Left ventricle myocardium inferior (tissue), 1 donor: ENCODE measurements around the gene CYP4F11. TPM values are rescaled to one million over a fixed set of nuclear protein-coding genes. Genes with fewer than 3 reads are reported as not detected.

Experiments
- DNase-seq: peaks from one replicate; pipeline ENCODE4 v3.0.0-alpha.2; 2020
- H3K27ac ChIP-seq: fragments of 200-600 bp; replicated peaks from 2 replicates; pipeline ENCODE4 v1.8.0; 2021
- H3K27me3 ChIP-seq: fragments of 200-600 bp; 2 replicates; pipeline ENCODE4 v1.8.0; 2021; ENCODE audit warnings: low read depth
- H3K36me3 ChIP-seq: fragments of 200-600 bp; 2 replicates; pipeline ENCODE4 v1.8.0; 2021
- H3K4me1 ChIP-seq: fragments of 200-600 bp; 2 replicates; pipeline ENCODE4 v1.8.0; 2021
- H3K4me3 ChIP-seq: fragments of 200-600 bp; 2 replicates; pipeline ENCODE4 v1.8.0; 2021; ENCODE audit warnings: mild to moderate bottlenecking, moderate library complexity
- H3K9me3 ChIP-seq: fragments of 200-600 bp; replicated peaks from 2 replicates; pipeline ENCODE4 v1.8.0; 2021
- intact Hi-C: fragments of 100-400 bp; cut with micrococcal nuclease; formaldehyde crosslinking; loops from one replicate; pipeline ENCODE4 v1.11.0; 2022
- total RNA-seq: library from RNA; stranded (reverse); fragmentation: NEBNext Ultra II Directional; extraction: Animal tissue kit (Norgen Biotek cat#: 25700); gene quantifications from one replicate; pipeline ENCODE4 v1.2.1, GENCODE V29; 2021
- TF ChIP-seq, protein P1 (sequence below): fragments of 200-600 bp; IDR thresholded peaks from 2 replicates; pipeline ENCODE4 v1.8.0; 2021; ENCODE audit warnings: antibody characterized with exemption, mild to moderate bottlenecking, borderline replicate concordance
- donor health status: DM: no; HTN: yes; CAD: no; lungs with severe emphysema.

The CYP4F11 gene
- total RNA-seq, 1 donor from 2014 or later: 0.82 TPM

DNA sequence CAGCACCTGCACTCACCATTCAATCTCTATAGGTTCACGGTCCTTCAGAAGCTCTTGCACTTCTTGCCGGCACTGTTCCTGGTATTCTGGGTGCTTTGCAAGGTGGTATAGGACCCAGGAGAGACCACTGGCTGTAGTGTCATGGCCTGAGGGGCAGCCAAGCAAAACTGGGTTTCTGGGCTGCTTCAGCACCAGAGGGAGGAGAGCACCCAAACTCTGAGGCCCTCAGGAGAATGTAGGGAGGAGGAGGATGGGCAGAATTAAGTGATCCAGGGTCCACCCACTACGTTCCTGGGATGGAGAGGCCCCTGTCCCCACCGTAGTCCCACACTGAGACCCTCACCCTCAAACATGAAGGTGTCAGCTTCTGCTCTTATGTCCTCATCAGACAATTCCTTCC, 12.3 kb downstream of the CYP4F11 start:
- Histone ChIP-seq H3K27ac (no peak overlapping the region), H3K36me3 (no peaks in the 10 kb centered on the region), H3K4me3 (no peak overlapping the region), H3K4me1 (no peaks in the 10 kb centered on the region), H3K9me3 (no peaks in the 10 kb centered on the region), H3K27me3 (peaks cover 34% of the 10 kb centered on the region)
- intact Hi-C loops: no loop called here
- DNase-seq: no peak
- TF ChIP-seq, protein P1, sequence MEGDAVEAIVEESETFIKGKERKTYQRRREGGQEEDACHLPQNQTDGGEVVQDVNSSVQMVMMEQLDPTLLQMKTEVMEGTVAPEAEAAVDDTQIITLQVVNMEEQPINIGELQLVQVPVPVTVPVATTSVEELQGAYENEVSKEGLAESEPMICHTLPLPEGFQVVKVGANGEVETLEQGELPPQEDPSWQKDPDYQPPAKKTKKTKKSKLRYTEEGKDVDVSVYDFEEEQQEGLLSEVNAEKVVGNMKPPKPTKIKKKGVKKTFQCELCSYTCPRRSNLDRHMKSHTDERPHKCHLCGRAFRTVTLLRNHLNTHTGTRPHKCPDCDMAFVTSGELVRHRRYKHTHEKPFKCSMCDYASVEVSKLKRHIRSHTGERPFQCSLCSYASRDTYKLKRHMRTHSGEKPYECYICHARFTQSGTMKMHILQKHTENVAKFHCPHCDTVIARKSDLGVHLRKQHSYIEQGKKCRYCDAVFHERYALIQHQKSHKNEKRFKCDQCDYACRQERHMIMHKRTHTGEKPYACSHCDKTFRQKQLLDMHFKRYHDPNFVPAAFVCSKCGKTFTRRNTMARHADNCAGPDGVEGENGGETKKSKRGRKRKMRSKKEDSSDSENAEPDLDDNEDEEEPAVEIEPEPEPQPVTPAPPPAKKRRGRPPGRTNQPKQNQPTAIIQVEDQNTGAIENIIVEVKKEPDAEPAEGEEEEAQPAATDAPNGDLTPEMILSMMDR: no peak

DNA sequence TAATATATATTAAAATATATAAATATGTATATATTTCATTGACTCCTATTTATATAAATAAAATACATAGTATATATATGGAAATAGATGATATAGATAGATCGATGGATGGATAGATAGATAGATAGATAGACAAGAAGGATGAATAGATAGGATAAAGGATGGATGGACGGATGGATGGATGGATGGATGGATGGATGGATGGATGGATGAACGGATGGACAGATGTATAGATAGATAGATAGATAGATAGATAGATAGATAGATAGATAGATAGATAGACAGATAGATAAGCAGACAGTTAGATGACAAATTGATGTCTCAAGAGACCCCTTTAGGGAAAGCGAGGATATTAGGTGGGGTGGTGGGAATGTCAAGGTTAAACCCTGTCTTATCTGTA, 15.1 kb downstream of the CYP4F11 start:
- TF ChIP-seq, protein P1: no peak

DNA sequence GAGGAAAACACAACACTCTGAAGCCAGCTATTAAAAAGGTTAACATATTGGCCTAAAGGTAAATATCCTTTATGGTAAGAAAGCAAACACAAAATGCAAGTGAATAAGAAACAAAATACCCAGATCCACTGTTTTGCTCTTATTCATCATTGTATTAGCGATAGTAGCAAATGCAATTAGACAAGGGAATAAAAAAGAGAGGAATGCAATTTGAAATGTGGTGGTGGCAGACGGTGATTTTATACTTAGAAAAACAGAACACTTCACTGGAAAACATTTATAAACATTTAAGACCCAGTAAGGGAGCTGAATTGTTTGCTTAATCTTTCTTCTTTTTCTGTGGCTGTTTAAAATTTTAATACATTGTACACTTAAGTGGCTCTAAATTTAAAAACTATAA, 19.2 kb downstream of the CYP4F11 start:
- Histone ChIP-seq H3K4me3 (no peak overlapping the region), H3K36me3 (no peaks in the 10 kb centered on the region), H3K9me3 (peaks cover 17% of the 10 kb centered on the region), H3K27ac (no peak overlapping the region), H3K27me3 (peaks cover 58% of the 10 kb centered on the region), H3K4me1 (no peaks in the 10 kb centered on the region)
- no peak for DNase-seq
- intact Hi-C loops: no loop called here
- TF ChIP-seq, protein P1: no peak

More for the DNA sequence above, 15.1 kb downstream of the CYP4F11 start:
- no peak for DNase-seq
- no peak overlapping the region for H3K27ac ChIP-seq
- H3K4me1 ChIP-seq: no peaks in the 10 kb centered on the region
- intact Hi-C loops: no loop called here
- no peaks in the 10 kb centered on the region for H3K36me3 ChIP-seq
- H3K27me3 ChIP-seq: peaks cover 38% of the 10 kb centered on the region
- H3K4me3 ChIP-seq: no peak overlapping the region
- peaks cover 17% of the 10 kb centered on the region for H3K9me3 ChIP-seq

DNA sequence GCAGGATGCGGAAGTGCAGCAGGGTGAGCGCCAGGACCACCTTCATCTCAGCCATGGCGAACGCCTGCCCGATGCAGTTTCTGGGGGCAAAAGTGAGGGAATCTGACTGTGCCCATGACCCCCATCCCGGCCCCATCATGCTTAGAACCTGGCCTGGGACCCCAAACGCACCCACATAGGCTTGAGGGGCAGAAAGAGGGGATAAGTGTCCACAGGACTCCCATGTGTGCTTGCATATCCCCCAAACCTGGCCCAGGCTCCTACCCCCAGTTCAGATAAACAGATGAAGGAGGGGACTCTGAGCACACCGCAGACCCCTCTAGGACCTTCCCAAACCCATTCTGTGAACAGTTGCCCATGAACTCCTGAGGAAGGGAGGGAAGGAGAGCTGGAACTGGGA, 20.5 kb downstream of the CYP4F11 start:
- TF ChIP-seq, protein P1: no peak
- Histone ChIP-seq H3K27me3 (peaks cover 71% of the 10 kb centered on the region), H3K9me3 (peaks cover 17% of the 10 kb centered on the region), H3K36me3 (no peaks in the 10 kb centered on the region), H3K4me1 (no peaks in the 10 kb centered on the region), H3K27ac (no peak overlapping the region), H3K4me3 (no peak overlapping the region)
- DNase-seq: no peak
- intact Hi-C loops: no loop called here

DNA sequence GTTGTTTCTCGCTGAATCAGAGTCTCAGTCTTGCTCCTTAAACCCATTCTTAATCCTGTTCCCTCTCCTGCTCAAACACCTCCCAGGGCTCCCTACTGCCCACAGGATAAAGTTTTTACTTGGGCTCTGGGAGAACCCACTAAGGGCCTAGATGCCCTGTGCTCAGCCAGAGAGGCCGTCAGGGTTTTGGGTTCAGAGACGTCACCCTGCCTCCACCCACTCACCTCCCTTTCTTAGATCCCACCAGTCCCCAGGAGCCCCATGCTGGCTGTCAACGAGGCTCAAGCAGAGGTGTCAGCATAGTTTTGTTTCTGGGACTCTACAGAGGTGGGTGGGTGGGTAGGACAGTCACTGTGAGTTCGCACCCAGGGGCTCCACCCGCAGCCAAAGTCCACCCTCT, 20.9 kb downstream of the CYP4F11 start:
- no peak for DNase-seq
- Histone ChIP-seq H3K27ac (no peak overlapping the region), H3K36me3 (no peaks in the 10 kb centered on the region), H3K27me3 (peaks cover 75% of the 10 kb centered on the region), H3K4me1 (no peaks in the 10 kb centered on the region), H3K9me3 (peaks cover 17% of the 10 kb centered on the region), H3K4me3 (no peak overlapping the region)
- TF ChIP-seq, protein P1: no peak
- intact Hi-C loops: no loop called here
